ENCODE measurements around the gene TENM3. TPM values are rescaled to one million over a fixed set of nuclear protein-coding genes. Genes with fewer than 3 reads are reported as not detected.

The TENM3 gene
- total RNA-seq, 4 donors from 2014 or later: 5.9 to 61.5 (median 24.6) TPM

- intact Hi-C loops (cut with DNase I; ENCODE audit: low total_unique reads): no loop called here
- Histone ChIP-seq H3K27me3 (no peaks in the 10 kb centered on the region), H3K4me1 (no peaks in the 10 kb centered on the region), H3K9me3 (no peaks in the 10 kb centered on the region), H3K4me3 (no peak overlapping the region), H3K27ac (no peak overlapping the region), H3K36me3 (no peaks in the 10 kb centered on the region)
- DNase-seq: no peak
- TF ChIP-seq POLR2A (IDR thresholded peaks at IDR 0.05): no peak
- TF ChIP-seq, protein P1, sequence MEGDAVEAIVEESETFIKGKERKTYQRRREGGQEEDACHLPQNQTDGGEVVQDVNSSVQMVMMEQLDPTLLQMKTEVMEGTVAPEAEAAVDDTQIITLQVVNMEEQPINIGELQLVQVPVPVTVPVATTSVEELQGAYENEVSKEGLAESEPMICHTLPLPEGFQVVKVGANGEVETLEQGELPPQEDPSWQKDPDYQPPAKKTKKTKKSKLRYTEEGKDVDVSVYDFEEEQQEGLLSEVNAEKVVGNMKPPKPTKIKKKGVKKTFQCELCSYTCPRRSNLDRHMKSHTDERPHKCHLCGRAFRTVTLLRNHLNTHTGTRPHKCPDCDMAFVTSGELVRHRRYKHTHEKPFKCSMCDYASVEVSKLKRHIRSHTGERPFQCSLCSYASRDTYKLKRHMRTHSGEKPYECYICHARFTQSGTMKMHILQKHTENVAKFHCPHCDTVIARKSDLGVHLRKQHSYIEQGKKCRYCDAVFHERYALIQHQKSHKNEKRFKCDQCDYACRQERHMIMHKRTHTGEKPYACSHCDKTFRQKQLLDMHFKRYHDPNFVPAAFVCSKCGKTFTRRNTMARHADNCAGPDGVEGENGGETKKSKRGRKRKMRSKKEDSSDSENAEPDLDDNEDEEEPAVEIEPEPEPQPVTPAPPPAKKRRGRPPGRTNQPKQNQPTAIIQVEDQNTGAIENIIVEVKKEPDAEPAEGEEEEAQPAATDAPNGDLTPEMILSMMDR (IDR thresholded peaks at IDR 0.05): peak in 3 of 4 experiments; percentile 24 to 54 (median 50)
These were observed 235.3 kb downstream of the TENM3 start for GRCh38 chr4:182478475-182478874.

DNA sequence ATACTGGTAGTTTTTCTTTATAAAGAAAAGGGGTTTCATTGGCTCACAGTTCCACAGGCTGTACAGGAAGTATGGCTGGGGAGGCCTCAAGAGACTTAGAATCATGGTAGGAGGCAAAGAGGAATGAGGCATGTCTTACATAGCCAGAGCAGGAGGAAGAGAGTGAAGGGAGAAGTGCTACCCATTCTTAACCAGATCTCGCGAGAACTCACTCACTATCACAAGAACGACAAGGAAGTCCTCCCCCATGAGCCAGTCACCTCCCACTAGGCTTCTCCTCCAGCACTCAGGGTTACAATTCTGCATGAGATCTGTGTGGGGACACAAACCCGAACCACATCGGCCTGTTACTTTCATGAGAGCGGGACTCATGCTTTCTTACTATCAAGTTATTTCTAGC lies 240.5 kb downstream of the TENM3 start:
- Histone ChIP-seq H3K4me1 (no peaks in the 10 kb centered on the region), H3K36me3 (no peaks in the 10 kb centered on the region), H3K27ac (no peak overlapping the region), H3K27me3 (no peaks in the 10 kb centered on the region), H3K4me3 (no peak overlapping the region), H3K9me3 (no peaks in the 10 kb centered on the region)
- intact Hi-C loops (cut with DNase I; ENCODE audit: low total_unique reads): no loop called here
- DNase-seq: no peak
- TF ChIP-seq, protein P1 (IDR thresholded peaks at IDR 0.05): no peak
- TF ChIP-seq POLR2A (IDR thresholded peaks at IDR 0.05): no peak

DNA sequence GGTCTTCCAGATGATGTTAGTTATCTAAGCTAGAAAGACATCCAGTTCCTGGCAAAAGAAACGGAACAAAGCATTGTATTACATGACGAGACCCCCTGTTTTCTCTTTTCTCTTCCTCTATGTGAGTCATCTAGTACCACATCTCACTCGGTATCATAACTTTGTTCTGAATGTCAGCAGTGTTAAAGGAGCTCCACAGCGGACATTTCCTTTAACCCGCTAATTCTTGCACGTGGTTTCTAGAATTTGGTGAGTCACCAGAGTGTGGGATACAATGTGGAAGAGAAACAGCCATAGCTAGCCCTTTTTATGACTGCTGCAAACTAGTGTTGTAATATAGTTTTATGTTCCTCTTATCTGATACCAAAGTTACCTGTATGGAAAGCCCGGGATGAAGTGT lies 243.7 kb downstream of the TENM3 start:
- H3K27me3 ChIP-seq: no peaks in the 10 kb centered on the region
- intact Hi-C loops (cut with DNase I; ENCODE audit: low total_unique reads): no loop called here
- no peaks in the 10 kb centered on the region for H3K9me3 ChIP-seq
- no peak overlapping the region for H3K27ac ChIP-seq
- no peak for DNase-seq
- no peak overlapping the region for H3K4me3 ChIP-seq
- H3K4me1 ChIP-seq: no peaks in the 10 kb centered on the region
- TF ChIP-seq, protein P1 (IDR thresholded peaks at IDR 0.05): no peak
- no peak for TF ChIP-seq POLR2A (IDR thresholded peaks at IDR 0.05)
- no peaks in the 10 kb centered on the region for H3K36me3 ChIP-seq

DNA sequence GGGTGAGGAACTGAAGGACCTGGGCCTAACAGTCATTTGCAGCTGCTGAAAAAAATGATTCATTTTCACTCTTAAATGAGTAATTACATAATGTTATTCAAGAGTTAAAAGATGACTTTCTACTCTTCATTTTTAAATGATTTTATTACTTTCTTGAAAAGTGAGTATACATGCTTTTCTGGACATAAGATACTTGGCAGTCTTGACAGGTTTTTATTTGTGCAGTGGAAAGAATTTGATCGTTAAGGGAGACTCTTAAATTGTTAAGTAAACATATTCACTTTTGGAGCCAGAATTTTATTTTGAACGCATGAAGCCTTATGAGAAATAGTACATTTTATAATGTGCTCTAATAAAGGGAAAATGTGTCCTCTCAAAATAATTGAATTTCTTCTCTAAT lies 245.7 kb downstream of the TENM3 start:
- DNase-seq: no peak
- Histone ChIP-seq H3K9me3 (no peaks in the 10 kb centered on the region), H3K27ac (no peak overlapping the region), H3K4me1 (no peaks in the 10 kb centered on the region), H3K27me3 (no peaks in the 10 kb centered on the region), H3K4me3 (no peak overlapping the region), H3K36me3 (no peaks in the 10 kb centered on the region)
- intact Hi-C loops (cut with DNase I; ENCODE audit: low total_unique reads): no loop called here
- TF ChIP-seq, protein P1 (IDR thresholded peaks at IDR 0.05): no peak

DNA sequence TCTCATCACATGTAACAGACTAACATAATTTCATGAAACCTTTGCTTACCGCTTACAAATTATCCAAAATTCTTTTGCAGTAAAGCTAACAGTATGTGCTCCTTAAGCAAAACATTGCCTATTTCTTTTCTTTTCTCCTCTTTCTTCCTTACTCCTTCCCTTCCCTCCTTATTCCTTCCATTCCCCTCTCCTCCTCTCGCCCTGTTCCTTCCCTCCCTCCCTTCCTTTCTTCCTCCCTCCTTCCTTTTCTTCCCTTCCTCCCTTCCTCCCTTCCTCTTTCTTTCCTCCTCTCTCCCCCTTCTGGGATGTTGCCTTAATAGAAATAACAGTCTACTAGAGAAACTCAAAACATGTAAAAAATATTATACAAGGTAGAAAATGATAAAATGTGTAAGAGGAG lies 246.4 kb downstream of the TENM3 start:
- H3K4me3 ChIP-seq: no peak overlapping the region
- no peaks in the 10 kb centered on the region for H3K9me3 ChIP-seq
- H3K27me3 ChIP-seq: no peaks in the 10 kb centered on the region
- TF ChIP-seq, protein P1 (IDR thresholded peaks at IDR 0.05): no peak
- no peaks in the 10 kb centered on the region for H3K36me3 ChIP-seq
- no peak overlapping the region for H3K27ac ChIP-seq
- no peak for DNase-seq
- no peaks in the 10 kb centered on the region for H3K4me1 ChIP-seq
- intact Hi-C loops (cut with DNase I; ENCODE audit: low total_unique reads): no loop called here

Data from uterus (tissue), 4 donors.